Fibroblast of lung (primary cell): ENCODE measurements around the gene ACOXL. TPM values are rescaled to one million over a fixed set of nuclear protein-coding genes. Genes with fewer than 3 reads are reported as not detected.

Source experiments
- DNase-seq, 2 donors: peaks; one replicate each; pipeline versions ENCODE4 v3.0.0 to v3.0.0-alpha.2; 2010; ENCODE audit warnings: low read depth in 2 of 2
- H2AFZ ChIP-seq: 2 replicates; pipeline ENCODE4 v1.5.1; 2012; ENCODE audit warnings: low read length, control low read depth, inconsistent platforms
- H3K27ac ChIP-seq: 2 replicates; pipeline ENCODE4 v1.5.1; 2011; ENCODE audit warnings: low read length, control low read depth; ENCODE audit not compliant: insufficient read depth
- H3K27me3 ChIP-seq: 2 replicates; pipeline ENCODE4 v1.5.1; 2011; ENCODE audit warnings: mild to moderate bottlenecking, low read length; ENCODE audit not compliant: control insufficient read depth, insufficient read depth
- H3K36me3 ChIP-seq: 2 replicates; pipeline ENCODE4 v1.5.1; 2011; ENCODE audit warnings: low read length; ENCODE audit not compliant: control insufficient read depth, insufficient read depth
- H3K4me1 ChIP-seq: 2 replicates; pipeline ENCODE4 v1.5.1; 2011; ENCODE audit warnings: low read length; ENCODE audit not compliant: control insufficient read depth, insufficient read depth; ENCODE audit errors: extremely low read depth
- H3K4me2 ChIP-seq: 2 replicates; pipeline ENCODE4 v1.5.1; 2011; ENCODE audit warnings: low read length, control low read depth; ENCODE audit not compliant: insufficient read depth; ENCODE audit errors: extremely low read depth
- H3K4me3 ChIP-seq, 4 experiments: fragments of 200-600 bp in 1 of 4; sonication (generic) in 1 of 4; replicated peaks in 1 of 4; 2 replicates each; pipeline ENCODE4 v1.5.1; 2011 to 2016; ENCODE audit warnings: low read length in 4 of 4, low read depth in 3 of 4, mild to moderate bottlenecking in 3 of 4, control low read depth in 2 of 4, inconsistent platforms in 1 of 4, mixed read lengths in 1 of 4; ENCODE audit not compliant: insufficient read depth in 1 of 4; ENCODE audit errors: control extremely low read depth in 1 of 4
- H3K79me2 ChIP-seq: 2 replicates; pipeline ENCODE4 v1.5.1; 2012; ENCODE audit warnings: mild to moderate bottlenecking, low read length, inconsistent platforms; ENCODE audit not compliant: control insufficient read depth, insufficient read depth
- H3K9ac ChIP-seq: 2 replicates; pipeline ENCODE4 v1.5.1; 2011; ENCODE audit warnings: mild to moderate bottlenecking, low read length, control low read depth; ENCODE audit not compliant: insufficient read depth
- H3K9me3 ChIP-seq: 2 replicates; pipeline ENCODE4 v1.5.1; 2012; ENCODE audit warnings: low read depth, low read length; ENCODE audit not compliant: control insufficient read depth, insufficient read depth
- H4K20me1 ChIP-seq: 2 replicates; pipeline ENCODE4 v1.5.1; 2011; ENCODE audit warnings: low read length; ENCODE audit not compliant: control insufficient read depth, insufficient read depth; ENCODE audit errors: extremely low read depth
- EZH2 ChIP-seq: IDR thresholded peaks from 2 replicates; pipeline ENCODE4 v1.5.1; 2012; ENCODE audit warnings: low read length, control low read depth, mild to moderate bottlenecking; ENCODE audit errors: missing control alignments
- polyA plus RNA-seq, 2 donors: library from polyadenylated mRNA; depleted of rRNA in 1 of 2; stranded (reverse) in 1 of 2; unstranded in 1 of 2; fragments of >200 nt; gene quantifications; 2 replicates each; pipeline ENCODE4 v1.2.1, GENCODE V29; 2011 to 2012; ENCODE audit warnings: missing spikeins in 1 of 2
- total RNA-seq: library from RNA; depleted of rRNA; stranded (reverse); fragments of >200 nt; gene quantifications from 2 replicates; pipeline ENCODE4 v1.2.1, GENCODE V29; 2014
- TF ChIP-seq, protein P1 (sequence below), 2 donors: IDR thresholded peaks in 1 of 2; conservative IDR thresholded peaks in 1 of 2; 1 replicate in 1 of 2; 2 replicates in 1 of 2; pipeline ENCODE4 v1.5.1; 2011 to 2012; ENCODE audit warnings: low read length in 2 of 2, control low read depth in 1 of 2, inconsistent platforms in 1 of 2, low read depth in 1 of 2, mild to moderate bottlenecking in 1 of 2

ACOXL gene
- total and polyA plus RNA-seq, 2 donors (not counting 1 experiment from before 2014, with no cell fraction given): not detected

- H3K4me2 ChIP-seq: no peak overlapping the region
- H3K9ac ChIP-seq: no peak overlapping the region
- H2AFZ ChIP-seq: no peak overlapping the region
- H3K9me3 ChIP-seq: no peaks in the 10 kb centered on the region
- H3K79me2 ChIP-seq: no peaks in the 10 kb centered on the region
- H3K4me3 ChIP-seq: no peak overlapping the region
- no peaks in the 10 kb centered on the region for H4K20me1 ChIP-seq
- no peak overlapping the region for H3K27ac ChIP-seq
- peak in 1 of 2 donors; percentile 5 for DNase-seq
- H3K4me1 ChIP-seq: no peaks in the 10 kb centered on the region
- H3K36me3 ChIP-seq: no peaks in the 10 kb centered on the region
- TF ChIP-seq EZH2: no peak
- peaks cover 6% of the 10 kb centered on the region for H3K27me3 ChIP-seq
Observed at GRCh38 chr2:110874453-110875383, 142.3 kb downstream of the ACOXL start.

- Histone ChIP-seq H4K20me1 (no peaks in the 10 kb centered on the region), H3K27ac (no peak overlapping the region), H3K4me2 (no peak overlapping the region), H3K27me3 (peaks cover 6% of the 10 kb centered on the region), H3K4me1 (no peaks in the 10 kb centered on the region), H3K36me3 (no peaks in the 10 kb centered on the region), H3K9ac (no peak overlapping the region), H3K79me2 (no peaks in the 10 kb centered on the region), H3K9me3 (no peaks in the 10 kb centered on the region), H2AFZ (no peak overlapping the region), H3K4me3 (no peak overlapping the region)
- no peak for DNase-seq
- TF ChIP-seq EZH2: no peak
- TF ChIP-seq, protein P1, sequence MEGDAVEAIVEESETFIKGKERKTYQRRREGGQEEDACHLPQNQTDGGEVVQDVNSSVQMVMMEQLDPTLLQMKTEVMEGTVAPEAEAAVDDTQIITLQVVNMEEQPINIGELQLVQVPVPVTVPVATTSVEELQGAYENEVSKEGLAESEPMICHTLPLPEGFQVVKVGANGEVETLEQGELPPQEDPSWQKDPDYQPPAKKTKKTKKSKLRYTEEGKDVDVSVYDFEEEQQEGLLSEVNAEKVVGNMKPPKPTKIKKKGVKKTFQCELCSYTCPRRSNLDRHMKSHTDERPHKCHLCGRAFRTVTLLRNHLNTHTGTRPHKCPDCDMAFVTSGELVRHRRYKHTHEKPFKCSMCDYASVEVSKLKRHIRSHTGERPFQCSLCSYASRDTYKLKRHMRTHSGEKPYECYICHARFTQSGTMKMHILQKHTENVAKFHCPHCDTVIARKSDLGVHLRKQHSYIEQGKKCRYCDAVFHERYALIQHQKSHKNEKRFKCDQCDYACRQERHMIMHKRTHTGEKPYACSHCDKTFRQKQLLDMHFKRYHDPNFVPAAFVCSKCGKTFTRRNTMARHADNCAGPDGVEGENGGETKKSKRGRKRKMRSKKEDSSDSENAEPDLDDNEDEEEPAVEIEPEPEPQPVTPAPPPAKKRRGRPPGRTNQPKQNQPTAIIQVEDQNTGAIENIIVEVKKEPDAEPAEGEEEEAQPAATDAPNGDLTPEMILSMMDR (conservative IDR thresholded peaks at IDR 0.05 in 1 of 2, IDR thresholded peaks at IDR 0.05 in 1 of 2; ENCODE audit: low read depth in 1 of 2, low read length in 2 of 2): no peak
Observed at GRCh38 chr2:110875384-110875725, 143.0 kb downstream of the ACOXL start.

DNA sequence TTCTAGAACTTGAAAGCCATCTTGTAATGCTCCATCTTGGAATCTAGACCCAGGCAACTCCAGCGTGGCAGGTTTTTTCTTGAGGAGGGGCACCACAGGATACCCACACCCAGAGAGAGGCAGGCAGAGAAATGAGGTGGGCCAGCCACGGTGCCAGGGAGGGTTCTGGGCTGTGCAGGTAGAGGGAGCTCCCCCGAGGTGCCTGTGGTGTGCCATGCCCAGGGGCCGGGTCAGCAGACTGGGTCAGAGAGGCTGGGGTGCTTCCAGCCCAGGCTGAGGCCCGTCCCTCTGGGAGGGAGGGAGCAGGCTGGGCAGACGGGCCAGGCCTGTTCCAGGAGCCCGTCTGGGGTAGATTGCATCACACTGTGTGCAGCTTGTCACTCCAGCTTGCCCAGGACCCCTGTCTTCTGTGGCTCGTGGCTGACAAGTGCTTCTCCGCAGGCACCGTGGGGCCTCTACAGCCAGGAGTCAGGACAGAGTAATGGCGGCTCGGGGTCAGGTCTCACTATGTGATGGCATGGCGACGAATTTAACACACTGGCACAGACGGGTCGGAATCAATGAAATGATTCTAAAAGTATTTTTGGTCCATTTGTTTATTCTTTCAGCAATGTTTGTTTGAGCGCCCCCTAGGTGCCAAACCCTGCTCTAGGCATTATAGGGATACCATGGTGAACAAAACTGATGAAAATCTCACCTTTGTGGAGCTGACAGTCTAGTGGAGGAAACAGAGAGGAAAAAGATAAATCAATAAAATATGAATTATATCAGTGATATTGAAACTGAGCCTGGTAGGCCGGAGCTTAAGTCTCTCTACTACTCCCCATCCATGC lies 144.0 kb downstream of the ACOXL start:
- DNase-seq: no peak
- Histone ChIP-seq H3K27me3 (peaks cover 6% of the 10 kb centered on the region), H3K4me3 (no peak overlapping the region), H3K9me3 (no peaks in the 10 kb centered on the region), H3K4me1 (no peaks in the 10 kb centered on the region), H4K20me1 (no peaks in the 10 kb centered on the region), H3K36me3 (no peaks in the 10 kb centered on the region), H3K79me2 (no peaks in the 10 kb centered on the region), H3K27ac (no peak overlapping the region), H2AFZ (no peak overlapping the region), H3K9ac (no peak overlapping the region), H3K4me2 (no peak overlapping the region)
- TF ChIP-seq, protein P1 (conservative IDR thresholded peaks at IDR 0.05 in 1 of 2, IDR thresholded peaks at IDR 0.05 in 1 of 2; ENCODE audit: low read depth in 1 of 2, low read length in 2 of 2): no peak
- TF ChIP-seq EZH2: no peak
